ENCODE data around the gene SLC6A17.

SLC6A17 gene

DNA sequence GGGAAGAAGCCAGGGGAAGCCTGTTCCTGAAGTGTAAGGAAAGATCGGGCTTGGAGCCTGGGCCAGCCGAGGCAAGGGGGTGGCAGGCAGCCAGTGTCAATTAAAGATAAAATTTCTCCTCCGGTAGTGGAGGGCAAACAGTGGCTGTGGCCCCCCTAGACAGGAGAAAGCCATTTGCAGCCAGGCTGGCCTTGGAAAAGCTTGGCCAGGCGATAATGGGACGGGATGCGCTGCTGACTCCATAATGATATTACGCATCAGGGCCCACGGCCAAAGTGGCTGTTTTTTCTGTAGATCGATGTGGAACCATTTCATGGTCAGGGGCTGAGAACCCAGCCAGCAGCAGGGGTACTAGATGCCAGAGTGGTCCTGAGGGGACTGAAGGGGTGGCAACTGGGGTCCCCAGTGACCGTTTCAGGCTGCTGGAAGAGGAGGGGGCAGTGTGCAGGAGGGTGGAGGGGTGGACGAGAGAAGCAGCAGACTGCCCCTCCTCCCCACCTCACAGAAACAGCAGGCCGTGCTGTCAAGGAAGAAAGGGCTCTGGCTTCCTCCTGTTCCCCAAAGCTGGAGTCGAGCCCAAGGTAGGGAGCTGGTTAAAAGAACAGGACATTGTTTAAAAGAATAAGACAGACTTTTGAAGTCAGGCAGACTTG is 85.0 kb downstream of the SLC6A17 start:
- no peak for TF ChIP-seq YY1 (IDR thresholded peaks at IDR 0.05; ENCODE audit: low read depth)
- no peak for TF ChIP-seq TEAD4 (IDR thresholded peaks at IDR 0.05)

DNA sequence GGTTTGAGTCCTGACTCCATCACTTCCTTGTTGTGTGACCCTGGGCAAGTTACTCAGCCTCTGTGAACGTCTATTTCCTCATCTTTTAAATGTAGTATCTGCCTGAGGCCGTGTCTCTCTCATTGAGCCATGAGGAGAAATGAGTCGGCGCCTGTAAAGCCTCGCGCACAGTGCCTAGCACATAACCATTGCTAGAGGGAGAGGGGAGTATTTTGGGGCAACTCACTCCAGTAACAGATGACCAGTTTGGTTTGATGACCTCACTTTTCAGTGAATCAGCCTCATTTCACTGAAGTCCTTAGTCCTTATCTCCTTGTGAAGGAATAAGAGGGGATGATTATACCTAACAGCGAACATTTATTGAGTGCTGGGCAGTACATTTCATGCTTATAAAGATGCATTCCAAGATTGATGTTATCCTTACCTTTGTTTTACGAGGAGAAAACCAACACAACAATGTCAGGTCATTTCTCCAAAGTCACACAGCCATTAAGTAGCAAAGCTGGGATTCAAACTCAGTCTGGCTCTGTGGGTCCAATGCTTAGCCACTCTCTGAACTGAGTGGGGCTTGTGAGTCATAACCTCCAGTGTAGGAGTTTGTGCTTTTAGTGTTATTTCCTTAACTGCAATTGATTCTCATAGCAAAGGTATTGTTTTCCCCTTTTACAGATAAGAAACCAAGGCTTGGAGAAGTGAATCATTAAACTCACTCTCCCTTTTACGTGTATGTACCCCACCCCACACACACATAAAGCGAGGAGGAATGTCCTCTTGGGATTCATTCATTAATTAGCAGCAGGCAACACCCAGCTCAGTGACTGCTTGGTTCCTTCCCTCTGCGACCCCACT is 85.8 kb downstream of the SLC6A17 start:
- TF ChIP-seq EP300 (IDR thresholded peaks at IDR 0.05; ENCODE audit: borderline replicate concordance) (no peak), EGR1 (IDR thresholded peaks at IDR 0.05) (no peak), FOXM1 (IDR thresholded peaks at IDR 0.05; ENCODE audit: borderline replicate concordance, low read depth) (no peak), RAD21 (IDR thresholded peaks at IDR 0.05; ENCODE audit: low read depth) (no peak), CEBPB (IDR thresholded peaks at IDR 0.05) (no peak), TAF1 (IDR thresholded peaks at IDR 0.05; ENCODE audit: low read depth) (no peak), TCF12 (IDR thresholded peaks at IDR 0.05; ENCODE audit: low read depth) (no peak), ZBTB7A (IDR thresholded peaks at IDR 0.05; ENCODE audit: low read depth) (no peak), TEAD4 (IDR thresholded peaks at IDR 0.05) (no peak), YY1 (IDR thresholded peaks at IDR 0.05; ENCODE audit: low read depth) (no peak), NFIC (IDR thresholded peaks at IDR 0.05) (no peak), CREB1 (IDR thresholded peaks at IDR 0.05; ENCODE audit: low read depth) (no peak)
- TF ChIP-seq, protein P1, sequence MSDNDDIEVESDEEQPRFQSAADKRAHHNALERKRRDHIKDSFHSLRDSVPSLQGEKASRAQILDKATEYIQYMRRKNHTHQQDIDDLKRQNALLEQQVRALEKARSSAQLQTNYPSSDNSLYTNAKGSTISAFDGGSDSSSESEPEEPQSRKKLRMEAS (IDR thresholded peaks at IDR 0.05) = no peak
- TF ChIP-seq, protein P2, sequence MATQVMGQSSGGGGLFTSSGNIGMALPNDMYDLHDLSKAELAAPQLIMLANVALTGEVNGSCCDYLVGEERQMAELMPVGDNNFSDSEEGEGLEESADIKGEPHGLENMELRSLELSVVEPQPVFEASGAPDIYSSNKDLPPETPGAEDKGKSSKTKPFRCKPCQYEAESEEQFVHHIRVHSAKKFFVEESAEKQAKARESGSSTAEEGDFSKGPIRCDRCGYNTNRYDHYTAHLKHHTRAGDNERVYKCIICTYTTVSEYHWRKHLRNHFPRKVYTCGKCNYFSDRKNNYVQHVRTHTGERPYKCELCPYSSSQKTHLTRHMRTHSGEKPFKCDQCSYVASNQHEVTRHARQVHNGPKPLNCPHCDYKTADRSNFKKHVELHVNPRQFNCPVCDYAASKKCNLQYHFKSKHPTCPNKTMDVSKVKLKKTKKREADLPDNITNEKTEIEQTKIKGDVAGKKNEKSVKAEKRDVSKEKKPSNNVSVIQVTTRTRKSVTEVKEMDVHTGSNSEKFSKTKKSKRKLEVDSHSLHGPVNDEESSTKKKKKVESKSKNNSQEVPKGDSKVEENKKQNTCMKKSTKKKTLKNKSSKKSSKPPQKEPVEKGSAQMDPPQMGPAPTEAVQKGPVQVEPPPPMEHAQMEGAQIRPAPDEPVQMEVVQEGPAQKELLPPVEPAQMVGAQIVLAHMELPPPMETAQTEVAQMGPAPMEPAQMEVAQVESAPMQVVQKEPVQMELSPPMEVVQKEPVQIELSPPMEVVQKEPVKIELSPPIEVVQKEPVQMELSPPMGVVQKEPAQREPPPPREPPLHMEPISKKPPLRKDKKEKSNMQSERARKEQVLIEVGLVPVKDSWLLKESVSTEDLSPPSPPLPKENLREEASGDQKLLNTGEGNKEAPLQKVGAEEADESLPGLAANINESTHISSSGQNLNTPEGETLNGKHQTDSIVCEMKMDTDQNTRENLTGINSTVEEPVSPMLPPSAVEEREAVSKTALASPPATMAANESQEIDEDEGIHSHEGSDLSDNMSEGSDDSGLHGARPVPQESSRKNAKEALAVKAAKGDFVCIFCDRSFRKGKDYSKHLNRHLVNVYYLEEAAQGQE (IDR thresholded peaks at IDR 0.05; ENCODE audit: low read depth) = no peak
- TF ChIP-seq, protein P3, sequence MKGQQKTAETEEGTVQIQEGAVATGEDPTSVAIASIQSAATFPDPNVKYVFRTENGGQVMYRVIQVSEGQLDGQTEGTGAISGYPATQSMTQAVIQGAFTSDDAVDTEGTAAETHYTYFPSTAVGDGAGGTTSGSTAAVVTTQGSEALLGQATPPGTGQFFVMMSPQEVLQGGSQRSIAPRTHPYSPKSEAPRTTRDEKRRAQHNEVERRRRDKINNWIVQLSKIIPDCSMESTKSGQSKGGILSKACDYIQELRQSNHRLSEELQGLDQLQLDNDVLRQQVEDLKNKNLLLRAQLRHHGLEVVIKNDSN (IDR thresholded peaks at IDR 0.05) = no peak

DNA sequence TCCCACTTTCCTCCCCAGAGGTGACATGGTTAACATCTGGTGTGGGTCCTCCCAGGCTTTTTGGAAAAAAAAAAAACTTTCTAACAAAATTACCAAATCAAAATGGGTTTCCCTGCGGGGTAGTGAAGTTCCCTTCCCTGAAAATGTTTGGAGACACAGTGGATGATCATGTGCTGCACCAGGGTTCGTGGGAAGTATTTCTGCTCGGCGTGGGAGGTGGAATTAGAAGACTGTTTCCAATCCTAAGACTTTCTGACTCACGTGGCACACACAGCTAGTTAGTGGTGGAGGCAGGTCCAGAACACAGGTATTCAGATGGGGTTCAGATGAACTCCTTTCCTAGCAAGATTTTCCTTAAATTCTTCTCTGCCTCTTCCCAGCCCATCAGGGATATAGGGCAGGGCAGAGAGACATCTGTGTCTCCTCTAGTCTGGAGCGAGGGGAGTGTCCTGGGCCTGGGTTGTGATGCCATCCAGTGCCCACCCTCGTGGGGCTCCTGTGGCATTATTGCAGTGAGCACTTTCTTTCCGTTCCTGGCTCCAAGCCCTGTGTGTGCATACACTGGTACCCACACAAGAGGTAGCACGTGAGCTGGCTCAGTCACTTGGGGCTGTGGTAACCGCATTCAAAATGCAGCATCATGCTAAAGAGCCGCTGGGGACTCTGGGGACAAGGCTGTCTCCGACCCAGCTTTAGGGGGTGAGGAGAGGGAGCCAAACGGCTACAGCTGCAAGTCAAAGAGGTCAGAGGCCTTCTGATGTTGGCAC is 87.3 kb downstream of the SLC6A17 start:
- TF ChIP-seq NFIC (IDR thresholded peaks at IDR 0.05) = no peak
- TF ChIP-seq YY1 (IDR thresholded peaks at IDR 0.05; ENCODE audit: low read depth) = no peak
- TF ChIP-seq, protein P3 (IDR thresholded peaks at IDR 0.05) = no peak
- no peak for TF ChIP-seq TCF12 (IDR thresholded peaks at IDR 0.05; ENCODE audit: low read depth)
- TF ChIP-seq CEBPB (IDR thresholded peaks at IDR 0.05) = no peak
- no peak for TF ChIP-seq RAD21 (IDR thresholded peaks at IDR 0.05; ENCODE audit: low read depth)
- TF ChIP-seq EP300 (IDR thresholded peaks at IDR 0.05; ENCODE audit: borderline replicate concordance) = no peak
- TF ChIP-seq, protein P1 (IDR thresholded peaks at IDR 0.05) = no peak
- no peak for TF ChIP-seq TEAD4 (IDR thresholded peaks at IDR 0.05)
- TF ChIP-seq EGR1 (IDR thresholded peaks at IDR 0.05) = no peak
- no peak for TF ChIP-seq FOXM1 (IDR thresholded peaks at IDR 0.05; ENCODE audit: borderline replicate concordance, low read depth)
- TF ChIP-seq, protein P2 (IDR thresholded peaks at IDR 0.05; ENCODE audit: low read depth) = no peak
- no peak for TF ChIP-seq TAF1 (IDR thresholded peaks at IDR 0.05; ENCODE audit: low read depth)
- no peak for TF ChIP-seq ZBTB7A (IDR thresholded peaks at IDR 0.05; ENCODE audit: low read depth)
- TF ChIP-seq CREB1 (IDR thresholded peaks at IDR 0.05; ENCODE audit: low read depth) = no peak

DNA sequence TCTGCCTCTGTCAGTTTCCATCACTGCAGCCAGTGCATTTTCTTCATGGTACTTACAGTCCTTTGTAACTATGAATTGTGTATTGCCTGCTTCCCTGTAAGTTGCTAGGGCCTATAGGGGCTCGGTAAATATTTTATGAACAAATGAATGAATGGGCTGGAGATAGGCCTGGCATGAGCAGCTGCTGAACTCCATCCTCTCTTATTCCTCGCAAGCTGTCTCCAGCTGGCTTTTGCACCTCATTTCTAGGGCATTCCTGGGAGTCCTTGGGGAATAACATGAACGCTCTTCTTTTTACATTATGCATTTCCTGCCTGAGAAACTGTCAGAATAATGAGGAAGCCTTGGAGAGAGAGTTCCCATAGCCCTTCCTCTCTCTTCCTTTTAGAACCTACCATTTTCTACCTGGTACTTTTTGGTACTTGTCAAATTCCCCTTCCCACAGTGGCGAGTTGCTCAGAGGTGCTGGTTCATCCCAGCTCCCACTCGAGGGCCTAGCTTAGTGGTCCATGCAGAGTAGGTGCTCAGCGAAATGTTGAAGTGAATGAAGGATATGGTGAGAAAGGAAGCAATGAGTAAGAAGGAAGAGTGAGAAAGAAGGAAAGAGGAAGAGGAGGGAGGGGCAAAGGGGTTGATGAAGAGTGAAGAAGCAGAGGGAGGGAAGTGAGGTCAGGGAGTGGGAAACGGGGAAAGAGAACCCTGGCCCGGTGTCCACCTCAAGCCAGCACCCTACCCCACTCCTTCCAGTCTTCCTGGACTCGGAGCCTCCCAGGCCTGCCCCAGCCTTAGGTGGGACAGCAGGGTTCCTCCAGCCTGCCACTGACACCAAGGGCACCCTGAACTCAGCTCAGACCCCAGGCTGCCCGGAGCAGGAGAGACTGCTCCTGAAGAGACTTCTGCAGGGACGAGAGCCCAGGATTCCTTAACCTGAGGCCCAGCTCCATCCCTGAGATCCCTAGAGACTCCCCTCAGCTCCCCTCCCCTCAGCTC is 89.4 kb downstream of the SLC6A17 start:
- TF ChIP-seq, protein P2 (IDR thresholded peaks at IDR 0.05; ENCODE audit: low read depth) = no peak
- TF ChIP-seq RAD21 (IDR thresholded peaks at IDR 0.05; ENCODE audit: low read depth) = no peak
- TF ChIP-seq EP300 (IDR thresholded peaks at IDR 0.05; ENCODE audit: borderline replicate concordance) = no peak
- no peak for TF ChIP-seq YY1 (IDR thresholded peaks at IDR 0.05; ENCODE audit: low read depth)
- no peak for TF ChIP-seq NFIC (IDR thresholded peaks at IDR 0.05)
- TF ChIP-seq TAF1 (IDR thresholded peaks at IDR 0.05; ENCODE audit: low read depth) = no peak
- TF ChIP-seq FOXM1 (IDR thresholded peaks at IDR 0.05; ENCODE audit: borderline replicate concordance, low read depth) = no peak
- TF ChIP-seq TEAD4 (IDR thresholded peaks at IDR 0.05) = no peak
- no peak for TF ChIP-seq EGR1 (IDR thresholded peaks at IDR 0.05)
- no peak for TF ChIP-seq CEBPB (IDR thresholded peaks at IDR 0.05)
- no peak for TF ChIP-seq CREB1 (IDR thresholded peaks at IDR 0.05; ENCODE audit: low read depth)
- TF ChIP-seq, protein P1 (IDR thresholded peaks at IDR 0.05) = no peak
- no peak for TF ChIP-seq ZBTB7A (IDR thresholded peaks at IDR 0.05; ENCODE audit: low read depth)
- no peak for TF ChIP-seq TCF12 (IDR thresholded peaks at IDR 0.05; ENCODE audit: low read depth)
- TF ChIP-seq, protein P3 (IDR thresholded peaks at IDR 0.05) = no peak

All from Ishikawa (cell line).